Cerebellar cortex (tissue), 1 donor: ENCODE results near the gene MAPKAPK2.

Experiments
- DNase-seq: peaks from one replicate; pipeline ENCODE4 v3.0.0-alpha.2; 2015; ENCODE audit warnings: low spot score

MAPKAPK2 gene

DNA sequence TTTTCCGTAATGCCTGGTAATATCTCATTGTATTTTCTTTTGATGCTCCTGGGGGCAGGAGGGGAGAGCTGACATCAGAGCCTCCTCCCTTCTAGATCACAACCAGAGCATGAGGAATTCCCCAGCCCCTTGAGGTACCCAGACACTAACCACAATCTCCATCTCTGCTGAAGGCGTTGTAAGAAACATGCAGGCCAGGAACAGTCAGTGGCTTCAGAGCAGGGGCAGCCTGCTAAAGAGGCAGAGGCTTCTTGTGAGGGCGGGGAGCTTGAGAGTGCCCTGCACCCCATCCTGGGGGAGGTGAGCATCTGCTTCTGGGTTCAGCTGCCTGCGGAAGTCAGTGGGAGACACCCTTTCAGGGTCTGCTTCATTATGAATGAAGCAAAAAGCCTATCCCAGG, 19.0 kb downstream of the MAPKAPK2 start:
- DNase-seq = no peak

DNA sequence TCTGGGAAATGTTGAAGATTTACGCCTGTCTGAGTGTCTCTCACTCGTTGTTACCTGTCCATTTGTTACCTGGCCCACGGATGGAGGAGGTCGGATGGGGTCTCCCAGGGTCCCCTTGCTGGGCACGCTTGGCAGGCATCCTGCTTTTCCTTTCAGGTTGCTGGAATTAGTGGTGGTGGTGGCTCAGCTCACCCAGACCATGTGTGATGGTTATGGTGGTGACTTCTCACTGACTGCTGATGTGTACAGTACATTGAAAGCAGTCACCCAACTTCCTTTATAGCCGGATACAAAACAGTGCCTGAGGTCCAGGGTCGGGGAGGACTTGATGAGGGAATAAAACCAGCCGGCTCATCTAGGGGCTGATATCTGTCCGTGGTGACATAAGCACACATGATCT, 19.5 kb downstream of the MAPKAPK2 start:
- no peak for DNase-seq

DNA sequence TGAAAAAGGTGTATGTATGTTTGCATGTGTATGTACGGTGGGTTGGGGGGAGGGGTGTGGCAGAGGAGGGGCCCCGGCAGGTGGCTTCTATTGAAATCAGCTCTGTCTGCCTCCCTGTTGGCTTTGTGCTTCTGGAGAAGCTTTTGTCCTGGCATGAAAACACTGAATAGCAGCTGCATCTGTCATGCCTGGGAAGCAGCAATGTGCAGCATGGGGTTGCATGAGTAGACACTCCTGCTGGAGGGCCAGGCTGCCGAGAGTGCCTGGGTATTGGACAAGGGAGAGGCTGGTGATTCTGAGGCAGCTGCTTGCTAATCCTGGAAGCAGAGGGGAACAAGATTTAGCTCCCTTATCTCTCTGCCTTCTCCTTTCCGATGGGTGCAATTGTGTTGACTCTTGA, 20.5 kb downstream of the MAPKAPK2 start:
- DNase-seq = peak; percentile 79

DNA sequence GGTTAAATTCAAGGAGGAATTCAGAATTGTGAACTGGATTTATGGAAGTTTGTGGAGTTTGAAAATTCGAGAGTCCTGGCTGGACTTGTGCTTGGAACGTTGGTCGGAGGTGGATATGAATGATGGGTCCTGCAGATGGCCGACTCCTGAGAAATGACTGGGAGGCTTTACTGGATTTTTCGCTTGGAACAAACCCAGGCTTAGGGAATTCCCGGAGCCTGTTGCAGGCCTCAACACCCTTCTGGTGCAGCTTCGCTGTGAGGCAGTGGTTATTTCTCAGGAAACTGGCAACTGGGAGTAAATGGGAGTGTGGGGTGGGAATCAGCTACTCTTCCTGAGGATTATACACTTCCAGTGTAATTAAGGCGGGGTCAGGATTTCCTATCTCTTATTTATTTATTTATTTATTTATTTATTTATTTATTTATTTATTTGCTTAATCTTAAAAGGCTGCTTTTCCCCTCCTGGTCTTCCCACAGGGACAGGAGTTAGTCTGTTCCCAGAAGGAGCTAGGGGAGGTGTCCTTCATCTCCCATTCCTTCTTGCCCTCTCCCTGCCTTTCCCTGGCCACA, 21.1 kb downstream of the MAPKAPK2 start:
- no peak for DNase-seq

DNA sequence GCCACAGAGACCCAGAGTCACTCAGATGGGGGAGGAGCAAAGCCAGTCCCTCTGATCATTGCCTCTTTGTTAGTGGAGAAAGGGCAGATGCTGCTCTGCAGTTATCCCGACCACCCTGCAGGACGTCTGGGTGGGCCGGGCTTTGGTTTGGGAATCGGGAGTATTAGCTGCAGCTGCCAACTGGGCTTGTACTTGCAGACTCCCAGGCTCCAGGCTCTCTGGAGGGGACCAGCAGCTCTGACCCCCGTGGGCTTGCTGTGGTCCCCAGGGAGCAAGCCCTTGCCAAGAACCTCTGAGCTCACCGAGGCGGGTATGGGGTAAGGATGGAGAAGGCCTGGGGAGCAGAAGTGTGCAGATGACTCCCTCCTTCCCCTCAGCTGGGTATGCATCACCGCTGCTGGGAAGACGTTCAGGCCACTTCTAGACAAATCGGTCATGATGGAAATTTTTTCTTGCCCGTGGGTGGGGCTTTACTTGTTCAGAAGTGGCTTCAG, 21.6 kb downstream of the MAPKAPK2 start:
- no peak for DNase-seq

DNA sequence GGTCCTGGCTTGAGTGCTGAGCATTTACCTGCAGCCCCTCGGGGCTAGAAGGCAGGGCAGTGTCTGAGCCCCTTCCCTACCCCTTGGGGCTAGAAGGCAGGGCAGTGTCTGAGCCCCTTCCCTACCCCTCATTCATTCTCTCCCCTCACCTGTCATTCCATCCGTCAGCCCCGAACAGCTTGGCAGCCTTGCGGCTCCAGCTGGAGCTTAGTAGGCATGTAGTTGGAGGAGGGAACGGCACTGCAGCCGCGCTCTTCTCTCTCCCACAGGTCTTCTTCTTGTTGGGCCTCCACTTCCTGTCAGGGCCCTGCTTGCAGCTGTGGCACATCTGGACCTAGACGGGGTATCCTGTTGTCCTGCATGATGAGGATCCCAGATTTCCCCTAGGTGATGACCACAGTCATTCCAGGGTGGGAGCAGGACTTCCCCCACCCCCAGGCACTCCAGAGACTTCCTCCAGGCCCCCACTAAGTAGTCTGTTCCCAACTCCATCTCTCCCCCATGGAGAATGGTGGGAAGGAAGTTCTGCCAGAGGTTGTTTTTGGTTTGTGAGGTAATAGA, 22.2 kb downstream of the MAPKAPK2 start:
- no peak for DNase-seq

DNA sequence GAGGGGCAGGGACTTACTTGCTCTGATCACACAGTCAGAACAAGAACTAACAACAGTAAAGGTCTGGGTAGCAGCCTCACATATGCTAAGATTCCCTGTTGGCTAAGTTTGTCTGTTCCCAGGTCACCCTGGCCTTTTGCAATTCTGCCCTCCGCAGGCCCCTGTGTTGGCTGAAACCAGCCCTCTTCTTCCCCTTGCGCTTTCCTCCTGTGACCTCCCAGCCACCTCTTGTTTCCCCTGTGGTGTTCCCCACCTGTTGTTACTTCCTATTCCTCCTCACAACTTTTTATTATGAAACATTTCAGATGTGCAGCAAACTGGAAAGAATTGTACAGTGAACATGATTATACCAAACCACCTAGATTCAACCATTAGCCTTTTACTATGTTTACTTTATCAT, 23.4 kb downstream of the MAPKAPK2 start:
- no peak for DNase-seq

DNA sequence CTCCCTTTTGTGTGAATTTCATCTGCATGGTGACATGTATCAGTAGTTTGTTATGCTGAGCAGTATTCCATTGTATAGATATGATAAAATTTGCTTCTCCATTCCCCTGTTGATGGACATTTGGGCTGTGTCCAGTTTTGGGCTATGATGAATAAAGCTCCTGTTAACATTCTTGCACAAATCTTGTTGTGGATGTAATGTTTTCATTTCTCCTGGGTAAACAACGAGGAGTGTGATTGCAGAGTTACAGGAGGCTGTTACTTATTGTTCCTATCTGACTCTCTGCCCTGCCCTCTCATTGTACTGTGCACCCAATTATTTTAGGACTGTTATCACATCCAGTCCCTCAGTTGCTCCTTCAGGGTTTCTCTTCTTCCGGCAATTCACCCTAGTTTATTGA, 24.2 kb downstream of the MAPKAPK2 start:
- no peak for DNase-seq

DNA sequence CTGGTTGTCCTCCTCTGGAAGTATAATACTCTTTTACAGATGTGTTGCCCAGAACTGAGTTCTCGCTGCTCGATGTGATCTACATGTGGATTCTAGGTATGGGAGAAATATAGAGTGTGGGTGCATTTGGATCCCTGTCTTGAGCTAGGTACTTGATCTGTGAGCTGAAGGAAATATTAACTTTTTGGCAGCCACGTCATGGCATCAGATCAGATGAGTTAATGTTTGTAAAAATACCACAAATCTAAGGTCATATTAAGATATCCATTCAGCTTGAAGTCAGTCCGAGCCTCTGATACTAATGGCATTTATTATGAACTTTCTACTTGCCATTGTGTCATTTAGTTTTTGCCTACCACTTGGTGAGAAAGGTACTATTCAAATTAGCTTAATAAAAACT, 24.6 kb downstream of the MAPKAPK2 start:
- no peak for DNase-seq

DNA sequence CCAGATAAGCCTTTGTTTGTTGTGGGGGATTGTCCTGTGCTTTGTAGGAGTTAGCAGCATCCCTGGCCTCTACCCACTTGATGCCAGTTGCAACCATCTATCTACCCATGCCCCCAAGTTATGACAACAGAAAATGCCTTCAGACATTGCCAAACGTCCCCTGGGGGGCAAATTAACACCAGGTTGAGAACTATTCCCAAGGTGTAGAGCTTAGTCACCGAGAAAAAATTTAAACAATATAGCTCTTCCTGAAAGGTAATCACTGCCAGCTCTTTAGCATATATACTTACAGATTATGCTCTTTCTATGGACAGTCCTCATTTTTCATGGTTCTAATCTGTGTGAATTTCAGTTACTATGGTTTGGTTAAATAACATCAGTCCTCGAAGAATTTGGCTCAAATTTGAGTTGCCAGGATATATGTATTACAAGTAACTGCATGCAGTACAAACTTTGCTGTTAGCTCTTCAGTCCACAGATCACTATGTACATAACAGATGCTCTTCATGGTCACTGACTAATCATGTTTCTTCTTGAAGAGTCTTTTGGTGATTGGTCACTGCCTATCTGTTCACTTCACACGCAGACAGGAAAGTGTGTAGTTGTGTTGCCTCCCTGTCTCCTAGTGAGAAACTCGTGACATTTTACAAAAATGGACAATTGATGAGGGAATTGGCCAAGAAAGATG, 25.2 kb downstream of the MAPKAPK2 start:
- DNase-seq = no peak

DNA sequence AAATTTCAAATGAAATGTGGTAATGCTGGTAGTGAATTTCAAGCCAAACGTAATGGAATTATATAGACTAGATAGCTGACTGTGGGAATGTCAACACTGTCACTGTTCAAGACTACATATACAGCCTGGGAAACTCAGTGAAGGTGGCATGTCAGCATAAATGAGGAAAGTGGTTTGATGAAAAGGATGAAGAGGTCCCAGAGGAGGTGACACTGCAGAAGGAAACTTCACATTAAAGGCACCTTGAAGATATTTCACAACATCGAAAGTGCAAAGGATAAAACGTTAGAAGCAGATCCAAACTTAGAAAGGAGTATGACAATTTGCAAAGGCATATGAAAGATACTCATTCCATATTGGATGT, 25.7 kb downstream of the MAPKAPK2 start:
- DNase-seq = no peak

DNA sequence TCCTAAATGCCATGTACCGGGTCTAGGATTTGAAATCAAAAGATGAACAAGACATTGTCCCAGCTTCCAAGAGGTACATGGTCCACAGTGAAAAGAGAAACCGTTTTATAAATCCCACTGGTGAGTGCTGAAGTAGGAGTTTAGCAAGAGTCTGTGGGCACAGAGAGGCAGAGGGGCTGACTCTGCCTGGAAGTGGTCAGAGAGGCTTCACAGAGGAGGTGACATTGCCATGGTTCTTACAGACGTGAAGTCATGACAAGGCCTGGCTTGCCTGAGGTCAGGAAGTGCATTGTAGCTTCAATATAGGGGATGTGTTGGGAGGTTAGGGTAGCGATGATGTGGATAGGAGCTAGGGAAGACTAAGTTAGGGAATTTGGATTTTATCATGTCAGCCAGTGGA, 28.4 kb downstream of the MAPKAPK2 start:
- no peak for DNase-seq

DNA sequence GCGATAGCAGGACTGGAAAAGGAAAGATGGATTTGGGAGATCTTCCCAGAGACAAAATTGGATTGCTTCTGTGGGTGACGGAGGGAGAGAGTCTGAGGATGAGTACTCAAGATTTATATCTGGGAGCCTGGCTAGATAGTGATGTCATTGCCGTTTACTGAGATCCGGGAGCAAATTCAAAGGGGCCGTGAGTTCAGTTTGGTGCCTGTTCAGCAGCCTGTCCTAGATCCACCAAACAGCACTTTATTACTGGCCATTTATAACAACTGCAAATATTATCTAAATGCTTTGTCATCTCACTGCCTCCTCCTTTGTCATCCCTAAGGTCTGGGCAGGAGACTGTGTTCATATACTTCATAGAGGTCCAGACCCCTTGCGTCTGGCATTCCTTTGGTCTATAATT, 29.2 kb downstream of the MAPKAPK2 start:
- no peak for DNase-seq

DNA sequence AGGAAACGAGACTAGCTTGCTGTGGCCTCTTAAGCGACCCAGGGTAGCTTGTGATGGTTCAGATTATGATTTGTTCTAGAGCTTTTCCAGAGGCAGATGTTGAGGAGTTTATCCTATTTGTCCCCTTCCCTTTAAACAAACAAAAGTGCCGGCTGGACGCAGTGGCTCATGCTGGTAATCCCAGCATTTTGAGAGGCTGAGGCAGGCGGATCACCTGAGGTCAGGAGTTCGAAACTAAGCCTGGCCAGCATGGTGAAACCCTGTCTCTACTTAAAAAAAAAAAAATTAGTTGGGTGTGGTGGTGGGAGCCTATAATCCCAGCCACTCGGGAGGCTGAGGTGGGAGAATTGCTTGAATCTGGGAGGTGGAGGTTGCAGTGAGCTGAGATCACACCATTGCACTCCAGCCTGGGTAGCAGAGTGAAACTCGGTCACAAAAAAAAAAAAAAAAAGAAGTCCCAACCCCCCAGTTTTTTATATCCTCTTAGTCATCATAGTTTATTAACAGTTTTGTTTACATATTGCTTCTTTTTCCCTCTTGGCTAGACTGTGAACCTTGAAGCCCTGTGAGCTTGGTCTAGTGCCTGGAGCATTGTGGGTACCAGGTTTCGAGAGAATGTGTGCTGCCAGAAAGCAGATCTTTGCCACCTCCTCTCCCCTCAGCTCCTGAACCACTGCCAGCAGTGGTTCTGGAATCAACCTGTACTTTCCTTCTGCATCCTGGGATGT, 29.8 kb downstream of the MAPKAPK2 start:
- DNase-seq = peak; percentile 51

DNA sequence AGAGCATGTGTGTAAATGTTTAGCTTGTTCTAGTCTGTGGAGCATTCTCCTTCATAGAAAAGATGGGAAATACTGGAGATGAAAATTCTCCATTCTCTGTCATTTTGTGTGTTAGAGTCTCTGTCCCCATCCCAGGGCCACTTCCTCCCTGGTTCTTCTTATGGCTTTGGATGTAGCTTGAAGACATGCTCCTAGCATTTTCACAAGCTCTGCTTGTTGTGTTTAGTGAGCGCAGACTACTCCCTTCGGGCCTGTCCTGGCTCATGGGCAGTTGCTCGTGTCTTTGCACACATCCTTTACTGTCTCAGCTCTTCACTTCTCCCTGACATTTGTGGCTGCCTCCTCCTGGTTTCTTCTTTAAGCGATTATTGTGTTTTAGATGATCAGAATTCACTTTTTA, 30.4 kb downstream of the MAPKAPK2 start:
- DNase-seq = no peak

DNA sequence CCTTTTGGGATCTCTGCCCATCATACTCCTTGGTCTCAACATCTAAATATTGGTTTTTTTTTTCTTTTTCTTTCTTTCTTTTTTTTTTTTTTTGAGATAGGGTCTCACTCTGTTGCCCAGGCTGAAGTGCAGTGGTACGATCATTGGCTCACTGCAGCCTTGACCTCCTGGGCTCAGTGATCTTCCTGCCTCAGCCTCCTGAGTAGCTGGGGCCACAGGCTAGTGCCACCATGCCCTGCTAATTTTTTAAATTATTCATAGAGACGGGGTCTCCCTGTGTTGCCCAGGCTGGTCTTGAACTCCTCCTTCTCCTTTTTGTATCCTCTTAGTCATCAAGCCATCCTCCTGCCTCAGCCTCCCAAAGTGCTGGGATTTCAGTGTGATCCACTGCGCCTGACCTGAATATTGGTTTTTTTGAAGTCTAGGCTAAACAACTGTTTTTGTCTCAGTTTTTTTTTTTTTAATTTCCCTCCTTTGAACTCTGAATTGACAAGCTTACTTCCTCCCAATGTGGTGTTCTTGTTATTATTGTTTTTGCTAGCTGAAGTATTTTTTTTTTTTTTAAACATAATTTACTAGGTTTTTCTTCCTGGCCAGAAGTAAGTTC, 30.9 kb downstream of the MAPKAPK2 start:
- no peak for DNase-seq

DNA sequence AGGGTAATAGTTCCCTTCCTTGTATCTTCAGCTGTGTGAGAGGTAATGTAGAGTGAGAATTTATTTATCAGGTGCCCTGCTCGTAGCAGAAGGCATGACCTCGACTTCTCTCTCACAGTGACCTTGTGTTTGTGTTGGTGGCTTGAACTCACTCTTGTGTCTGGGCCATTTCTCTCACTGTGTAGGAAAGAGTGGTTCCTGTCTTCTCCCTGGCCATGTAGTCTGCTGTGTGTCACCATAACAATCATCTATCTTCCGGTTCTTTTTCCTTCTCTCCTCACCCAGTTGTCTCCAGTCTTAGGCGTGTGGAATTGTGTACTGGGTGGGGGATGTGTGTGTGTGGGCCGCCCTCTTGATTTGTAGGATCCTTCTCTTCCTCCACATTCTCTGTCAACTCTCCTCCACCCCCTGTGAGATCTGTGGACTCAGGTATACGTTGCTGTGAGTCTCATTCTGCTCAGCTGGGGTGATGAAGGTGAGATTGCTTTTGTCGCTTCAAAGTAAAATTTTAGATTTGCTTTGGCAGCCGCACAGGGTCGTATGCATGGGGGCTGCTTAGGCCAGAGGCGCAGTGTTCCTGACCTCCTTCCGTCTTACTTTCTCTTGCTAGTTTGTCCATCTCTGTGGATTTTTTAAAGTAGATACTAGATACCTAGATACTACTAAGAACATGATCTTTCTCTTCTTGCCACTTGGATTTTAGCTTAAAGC, 31.6 kb downstream of the MAPKAPK2 start:
- DNase-seq = no peak

DNA sequence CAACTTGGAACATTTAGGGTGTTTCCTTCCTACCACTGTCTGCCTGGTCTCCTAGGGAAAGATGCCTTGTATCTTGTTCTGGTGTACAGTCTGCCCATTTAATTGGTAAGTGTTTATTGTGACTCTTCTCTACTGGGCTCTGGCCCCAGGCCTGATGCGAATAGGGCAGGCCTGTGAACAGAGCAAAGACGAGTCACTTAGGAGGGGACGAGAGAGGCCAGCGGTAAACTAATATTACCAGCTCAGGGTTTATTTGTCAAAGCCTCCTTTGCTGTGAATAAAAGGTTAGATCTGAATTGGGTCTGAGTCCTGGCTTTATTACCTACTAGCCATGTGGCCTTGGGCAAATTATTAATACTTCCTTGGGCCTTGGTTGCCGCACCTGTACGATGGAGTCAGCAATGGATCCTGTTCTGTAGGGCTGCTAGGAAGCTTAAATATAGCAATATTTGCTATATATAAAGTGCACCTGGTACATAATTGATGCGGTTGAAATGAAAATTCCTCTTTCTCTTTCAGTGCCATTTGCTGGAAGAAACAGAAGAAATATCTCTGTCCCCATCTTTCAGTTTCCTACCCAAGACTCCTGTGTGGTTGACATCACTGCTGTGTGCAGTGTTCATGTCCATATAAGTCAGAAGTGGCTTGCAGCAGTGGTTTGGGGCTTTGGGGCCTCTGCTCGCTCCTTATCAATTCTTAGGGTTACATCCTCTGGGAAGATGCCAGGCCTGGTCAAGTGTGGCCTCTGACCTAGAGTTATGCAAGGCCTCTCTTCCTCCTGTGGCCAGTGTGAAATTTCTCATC, 32.4 kb downstream of the MAPKAPK2 start:
- no peak for DNase-seq

DNA sequence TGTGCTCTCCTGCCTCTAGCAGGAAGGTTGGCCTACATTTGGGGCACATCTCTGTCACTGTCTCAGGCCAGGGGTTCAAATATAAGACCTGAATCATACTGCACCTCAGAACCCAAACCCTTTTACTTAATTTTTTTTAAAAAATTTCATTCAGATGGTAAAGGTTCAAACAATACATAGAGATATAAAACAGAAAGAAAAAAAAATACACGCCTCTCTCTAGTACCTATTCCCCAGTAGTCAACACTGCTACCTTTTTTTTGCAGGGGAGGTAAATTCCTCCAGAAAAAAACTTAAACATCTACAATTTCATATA, 32.9 kb downstream of the MAPKAPK2 start:
- DNase-seq = no peak

DNA sequence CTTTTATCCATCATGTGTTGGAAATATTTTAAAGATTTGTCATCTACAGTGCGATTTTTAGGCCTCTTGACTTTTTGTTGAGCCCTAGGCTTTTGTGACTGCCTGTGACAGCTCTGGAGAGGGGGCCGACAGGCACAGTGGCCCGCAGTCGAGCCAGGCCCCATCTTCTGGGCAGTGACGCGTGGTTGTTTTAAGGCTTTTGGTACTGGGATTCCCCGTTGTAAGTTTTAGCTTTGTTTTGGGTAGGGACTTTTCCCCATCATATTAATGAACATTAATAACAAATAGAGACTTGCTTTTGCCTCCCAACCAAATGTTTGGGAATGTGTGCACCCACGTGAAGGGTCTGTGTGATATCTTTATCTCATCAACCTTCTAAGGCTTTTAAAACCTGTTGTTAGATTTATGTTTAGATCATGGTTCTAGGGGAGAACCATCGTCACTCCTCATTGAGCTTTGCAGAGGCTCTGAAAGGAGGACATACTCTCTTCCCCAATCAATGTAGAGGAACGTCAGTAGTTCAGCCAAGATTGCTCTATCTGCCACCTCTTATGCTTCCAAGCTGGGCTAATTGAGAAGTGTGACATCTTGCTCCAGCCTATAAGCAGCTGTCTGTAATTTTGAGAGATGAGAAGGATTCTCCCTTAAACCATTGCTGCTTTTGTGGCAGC, 34.6 kb downstream of the MAPKAPK2 start:
- no peak for DNase-seq

DNA sequence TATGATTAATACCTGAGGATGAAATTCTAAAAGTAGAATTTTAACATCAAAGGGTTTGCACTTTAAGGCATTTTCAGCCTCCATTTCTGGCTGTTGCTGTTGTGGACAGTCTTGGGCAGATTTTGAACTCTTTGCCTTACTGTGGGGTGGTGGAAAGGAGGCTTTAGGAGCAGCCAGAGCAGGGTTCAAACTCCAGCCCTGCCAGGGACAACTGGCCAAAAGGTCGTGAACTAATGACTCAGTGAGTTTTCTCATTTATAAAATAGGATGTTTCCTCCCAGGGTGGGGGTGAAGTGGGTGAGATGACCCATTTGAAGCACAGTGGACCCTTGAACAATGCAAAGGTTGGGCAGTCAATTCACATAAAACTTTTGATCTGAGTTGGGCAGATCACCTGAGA, 36.7 kb downstream of the MAPKAPK2 start:
- DNase-seq = no peak
